Measurements from ENCODE around the gene KCNJ18. TPM values are rescaled to one million over a fixed set of nuclear protein-coding genes. Genes with fewer than 3 reads are reported as not detected.

KCNJ18 gene
- not detected in 2 replicates for total RNA-seq

GRCh38 chr17:21691883-21692703 is at the start of gene KCNJ18:
Gene KCNJ18, plus strand, starts transcription at chr17:21692523. Its CDS starts 10,264 bp downstream, at chr17:21702787.

